C4-2B (cell line): ENCODE data around the gene JAZF1.
A peak's percentile ranks its signal among the peaks of the same experiment; 100 is the strongest.

Experiments used
- H3K27ac ChIP-seq: fragments of 450-650 bp; 2 replicates; pipeline ENCODE4 v1.5.1; 2017
- CTCF ChIP-seq: fragments of 450-650 bp; conservative IDR thresholded peaks from 2 replicates; pipeline ENCODE4 v1.5.1; 2017; ENCODE audit warnings: mild to moderate bottlenecking
- ZFX ChIP-seq: fragments of 450-650 bp; IDR thresholded peaks from 2 replicates; pipeline ENCODE4 v1.6.1; 2017

Gene JAZF1

DNA sequence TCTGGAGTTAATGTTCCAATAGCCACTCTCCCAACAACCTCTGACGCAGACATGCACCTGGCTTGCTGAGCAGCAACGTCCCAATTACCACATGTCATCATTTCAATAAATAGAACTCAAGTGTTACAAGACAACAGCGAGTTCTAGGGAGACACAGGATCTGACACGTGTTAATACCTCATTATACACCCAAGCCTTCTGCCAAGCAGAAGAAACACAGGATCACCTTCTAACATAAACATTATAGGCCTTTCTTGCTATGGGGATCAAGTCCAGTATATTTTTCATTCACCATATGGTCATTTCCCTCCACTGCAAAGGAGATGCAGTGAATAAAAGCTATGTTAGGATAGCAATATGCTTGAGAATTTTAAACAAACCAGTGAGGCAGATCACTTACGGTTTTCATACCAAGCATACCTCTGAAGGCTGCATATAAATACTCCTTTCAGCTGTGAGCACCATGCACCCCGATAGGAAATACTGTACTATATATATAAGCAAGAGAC is 74.2 kb downstream of the JAZF1 start:
- TF ChIP-seq CTCF (no peak), ZFX (no peak)
- no peak overlapping the region for H3K27ac ChIP-seq

GRCh38 chr7:28105234-28105633 is 75.4 kb downstream of the JAZF1 start:
- no peak for TF ChIP-seq CTCF
- TF ChIP-seq ZFX, result no peak
- H3K27ac ChIP-seq, result no peak overlapping the region

DNA sequence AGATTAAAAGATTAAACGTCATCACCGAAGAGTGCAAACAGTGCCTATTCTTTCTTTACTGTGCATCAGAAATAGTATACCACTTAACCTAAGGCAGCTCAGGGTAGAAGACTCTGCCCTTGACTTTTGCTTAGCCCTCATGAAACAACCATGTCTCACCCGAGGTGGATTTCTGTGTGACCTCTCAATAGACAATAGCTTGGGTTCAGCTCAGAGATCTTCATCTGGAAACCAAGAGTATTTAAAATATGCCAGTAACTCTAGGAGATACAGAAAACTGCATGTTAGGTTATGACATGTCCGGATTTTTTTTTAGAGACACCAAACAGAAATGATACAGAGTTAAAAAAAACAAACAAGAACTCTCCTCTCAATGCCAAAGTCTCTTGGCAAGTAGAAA is 75.8 kb downstream of the JAZF1 start:
- no peak for TF ChIP-seq ZFX
- TF ChIP-seq CTCF, result no peak
- H3K27ac ChIP-seq, result no peak overlapping the region

DNA sequence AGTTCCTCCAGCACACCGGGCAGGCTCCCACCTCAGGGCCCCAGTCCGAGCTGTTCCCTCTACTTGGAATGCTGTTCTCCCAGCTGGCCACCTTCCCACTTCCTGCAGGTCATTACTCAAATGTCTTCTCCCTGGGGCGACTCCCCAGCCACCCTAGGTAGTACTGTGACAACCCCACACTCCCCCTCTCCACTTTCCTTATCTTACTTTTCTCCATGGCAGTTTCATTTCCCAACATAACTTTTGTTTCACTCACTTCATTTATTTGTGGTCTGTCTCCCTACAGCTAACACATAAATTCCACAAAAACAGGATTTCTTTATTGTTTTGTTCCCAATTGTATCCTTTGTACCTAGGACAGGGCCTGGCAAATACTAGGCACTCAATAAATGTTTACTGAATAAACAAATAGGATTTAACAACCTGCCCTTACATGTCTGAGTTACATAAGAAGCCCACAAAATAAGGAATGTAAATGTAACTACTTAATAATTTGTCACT is 76.5 kb downstream of the JAZF1 start:
- no peak for TF ChIP-seq CTCF
- TF ChIP-seq ZFX, result no peak
- H3K27ac ChIP-seq, result peak overlapping the region; percentile 66

- H3K27ac ChIP-seq, result peak overlapping the region; percentile 66; the same call in 1 of the 2 replicates
- TF ChIP-seq ZFX, result no peak
- no peak for TF ChIP-seq CTCF
These were observed 77.8 kb downstream of the JAZF1 start for GRCh38 chr7:28102797-28103196.

GRCh38 chr7:28096713-28097112 is 83.9 kb downstream of the JAZF1 start:
- peak; percentile 88 for TF ChIP-seq CTCF
- no peak for TF ChIP-seq ZFX

DNA sequence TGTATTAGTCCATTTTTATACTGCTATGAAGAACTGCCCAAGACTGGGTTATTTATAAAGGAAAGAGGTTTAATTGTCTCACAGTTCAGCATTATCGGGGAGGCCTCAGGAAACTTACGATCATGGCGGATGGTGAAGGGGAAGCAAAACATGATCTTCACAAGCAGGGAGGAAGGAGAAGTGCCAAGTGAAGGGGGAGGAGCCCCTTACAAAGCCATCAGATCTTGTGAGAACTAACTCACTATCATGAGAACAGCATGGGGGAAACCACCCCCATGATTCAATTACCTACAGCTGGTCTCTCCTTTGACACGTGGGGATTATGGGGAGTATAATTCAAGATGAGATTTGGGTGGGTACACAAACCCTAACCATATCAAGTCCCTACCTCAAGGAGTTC is 85.4 kb downstream of the JAZF1 start:
- H3K27ac ChIP-seq, result no peak overlapping the region
- TF ChIP-seq CTCF, result no peak

More at GRCh38 chr7:28096713-28097112, 83.9 kb downstream of the JAZF1 start:
- H3K27ac ChIP-seq, result no peak overlapping the region
